ENCODE results near the gene BNC2.

The BNC2 gene

DNA sequence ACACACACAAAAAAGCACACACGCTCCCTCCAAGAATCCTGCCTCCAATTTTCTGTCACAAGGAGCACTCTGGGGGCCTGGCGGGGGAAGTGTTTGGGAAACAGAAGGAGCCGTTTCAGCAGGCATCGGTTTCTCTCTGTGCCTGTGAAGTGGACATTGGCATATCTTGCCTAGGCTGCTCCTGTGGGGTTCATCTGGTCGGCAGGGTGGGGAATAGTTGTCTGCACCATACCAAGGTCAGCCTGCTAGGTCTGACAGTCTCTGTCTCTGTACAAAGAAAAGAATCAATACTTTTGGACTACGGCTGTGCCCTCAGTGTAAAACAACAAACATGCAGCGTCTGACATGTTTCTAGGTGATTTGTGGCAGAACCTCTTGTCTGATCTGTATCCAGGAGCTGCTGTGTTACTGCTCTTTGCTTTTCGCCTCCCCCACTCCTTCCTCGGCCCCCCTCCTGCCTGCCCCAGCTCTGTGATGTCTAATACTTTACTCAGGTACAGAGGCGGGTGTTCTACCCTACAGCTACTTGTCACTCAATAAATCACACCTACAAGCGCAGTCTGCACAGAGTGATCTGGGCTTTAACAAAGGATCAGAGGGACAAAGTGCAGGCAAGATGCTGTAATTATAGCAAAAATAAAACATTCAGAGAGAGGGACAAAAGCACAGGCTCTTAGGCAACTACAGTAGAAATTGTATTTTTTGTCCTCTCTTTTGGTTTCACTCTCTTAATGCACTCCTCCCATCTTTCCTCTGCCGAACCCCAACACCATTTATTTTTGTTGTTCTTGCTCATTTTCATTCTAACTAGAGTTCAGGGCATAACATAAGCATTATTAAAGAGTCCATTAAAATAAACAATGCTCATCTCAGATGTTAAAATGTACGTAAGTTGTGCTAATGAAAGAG is 216.7 kb downstream of the BNC2 start:
- no peak overlapping the region; the same call in 1 of the 2 replicates for H3K4me3 ChIP-seq (ENCODE audit: low read length)
- H3K9ac ChIP-seq (ENCODE audit: low read depth, low read length), result 0 out of 2 replicates have a peak overlapping the region, but pooled peaks have one; percentile 12
- no peaks in the 10 kb centered on the region for H3K36me3 ChIP-seq (ENCODE audit: insufficient read depth, low read length)
- peaks cover 56% of the 10 kb centered on the region for H3K4me1 ChIP-seq (ENCODE audit: insufficient read depth, low read length)
- no peaks in the 10 kb centered on the region for H3K27me3 ChIP-seq (ENCODE audit: insufficient read depth, low read length)
- 79% methylated on average over 13 of the region's 13 CpGs for WGBS
- no peaks in the 10 kb centered on the region for H3K9me3 ChIP-seq (ENCODE audit: insufficient read depth, low read depth, low read length)
- H3K27ac ChIP-seq (ENCODE audit: low read depth, low read length), result peak overlapping the region; percentile 37; the same call in 1 of the 2 replicates

DNA sequence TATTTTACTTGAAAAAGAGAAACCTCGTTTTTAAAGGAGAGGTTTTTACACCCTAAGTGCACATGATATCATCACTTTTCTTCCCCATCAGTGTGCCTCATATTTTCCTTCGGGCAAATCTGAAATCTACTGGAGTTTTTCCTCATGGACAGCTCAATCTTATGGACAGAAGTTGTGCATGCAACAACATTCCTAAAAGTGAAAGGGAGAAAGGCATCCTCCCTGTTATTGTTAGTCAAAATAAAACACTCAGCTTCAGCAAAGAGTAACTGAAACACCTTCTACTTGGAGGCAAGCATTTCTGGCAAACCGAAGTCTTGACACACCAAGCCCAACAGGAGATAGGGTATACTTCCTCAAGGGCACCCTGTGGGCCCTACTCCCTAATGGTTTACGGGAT is 217.9 kb downstream of the BNC2 start:
- Histone ChIP-seq H3K4me1 (ENCODE audit: insufficient read depth, low read length) (peaks cover 56% of the 10 kb centered on the region), H3K4me3 (ENCODE audit: low read length) (no peak overlapping the region), H3K9me3 (ENCODE audit: insufficient read depth, low read depth, low read length) (no peaks in the 10 kb centered on the region), H3K27me3 (ENCODE audit: insufficient read depth, low read length) (no peaks in the 10 kb centered on the region), H3K36me3 (ENCODE audit: insufficient read depth, low read length) (no peaks in the 10 kb centered on the region), H3K27ac (ENCODE audit: low read depth, low read length) (peak overlapping the region; percentile 37; the same call in 1 of the 2 replicates), H3K9ac (ENCODE audit: low read depth, low read length) (no peak overlapping the region)
- 81% methylated on average over 4 of the region's 4 CpGs for WGBS

DNA sequence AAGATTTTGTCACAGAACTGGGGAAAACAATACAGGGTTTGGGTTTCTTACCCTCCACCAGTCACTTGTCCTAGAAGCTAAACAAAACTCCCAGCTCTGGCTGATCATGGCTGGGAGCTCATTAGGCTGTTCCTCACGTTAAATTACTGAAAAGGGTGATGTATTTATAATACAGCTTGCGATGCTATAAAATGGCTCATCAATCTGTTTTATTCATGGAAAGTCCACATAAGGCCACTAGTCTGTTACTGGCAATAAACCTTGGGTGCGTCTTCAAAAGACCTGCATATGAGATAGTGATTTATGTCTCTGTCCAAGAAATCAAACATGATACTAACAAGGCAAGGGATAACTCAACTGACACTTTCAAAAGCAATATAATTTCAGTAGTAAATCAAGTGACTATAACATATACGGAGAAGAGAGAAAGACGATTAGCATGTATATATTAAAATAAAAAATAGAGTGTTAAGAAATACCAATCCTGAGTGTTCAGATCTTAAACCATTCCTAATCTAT is 219.0 kb downstream of the BNC2 start:
- no peaks in the 10 kb centered on the region for H3K36me3 ChIP-seq (ENCODE audit: insufficient read depth, low read length)
- H3K9ac ChIP-seq (ENCODE audit: low read depth, low read length), result no peak overlapping the region
- no peak overlapping the region for H3K4me3 ChIP-seq (ENCODE audit: low read length)
- H3K4me1 ChIP-seq (ENCODE audit: insufficient read depth, low read length), result peaks cover 52% of the 10 kb centered on the region
- no peaks in the 10 kb centered on the region for H3K9me3 ChIP-seq (ENCODE audit: insufficient read depth, low read depth, low read length)
- H3K27ac ChIP-seq (ENCODE audit: low read depth, low read length), result no peak overlapping the region
- 97% methylated on average over 3 of the region's 5 CpGs for WGBS
- H3K27me3 ChIP-seq (ENCODE audit: insufficient read depth, low read length), result no peaks in the 10 kb centered on the region

DNA sequence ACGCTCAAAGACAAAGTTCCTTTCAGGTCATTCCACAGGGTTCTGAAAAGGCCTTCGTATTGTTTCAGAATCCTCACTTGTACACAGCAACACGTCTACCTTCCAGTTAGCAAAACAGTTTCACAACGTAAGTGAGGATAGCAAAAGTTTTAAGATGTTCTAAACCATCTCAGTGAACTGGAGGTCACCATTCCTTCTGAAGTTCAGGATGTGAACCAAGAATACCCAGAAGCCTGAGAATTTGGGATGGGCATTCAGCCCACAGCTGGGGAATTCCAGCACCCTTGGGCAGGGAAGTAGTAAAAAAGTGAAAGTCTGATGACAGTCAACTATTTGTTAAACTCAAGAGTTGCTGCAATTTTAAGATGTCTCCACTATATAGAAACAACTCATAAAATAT is 224.5 kb downstream of the BNC2 start:
- no peak overlapping the region for H3K4me3 ChIP-seq (ENCODE audit: low read length)
- 97% methylated on average over 4 of the region's 4 CpGs for WGBS

DNA sequence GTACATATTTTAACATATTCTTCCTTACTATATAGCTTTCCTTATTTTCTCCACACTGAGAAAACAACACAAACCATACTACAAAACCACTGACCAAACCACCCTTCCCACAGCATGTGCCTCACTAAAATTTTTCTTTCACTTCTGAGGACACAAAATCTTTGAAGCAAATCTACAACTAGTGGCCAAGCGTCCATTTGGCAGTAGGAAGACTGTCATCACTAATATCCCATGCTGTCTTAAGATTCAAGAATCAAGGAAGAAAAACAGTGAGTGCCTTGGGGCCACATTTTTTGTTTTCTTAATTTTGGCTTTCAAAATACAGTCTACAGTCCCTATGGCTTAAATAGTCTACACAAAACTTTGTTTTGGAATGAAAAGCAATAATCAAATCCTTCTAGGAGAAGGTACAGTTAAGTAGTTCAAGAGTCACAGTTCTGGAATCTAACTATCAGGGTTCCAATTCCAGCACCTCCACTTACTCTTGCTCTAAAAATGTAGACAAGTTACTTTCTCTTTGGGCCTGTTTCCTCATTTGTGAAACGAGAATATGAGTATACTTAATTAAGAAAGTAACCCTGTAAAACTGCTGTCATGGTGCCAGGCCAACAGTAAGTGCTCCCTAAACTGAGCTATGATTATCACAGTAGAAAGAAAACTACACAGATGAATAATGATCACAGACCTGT is 227.9 kb downstream of the BNC2 start:
- Histone ChIP-seq H3K9ac (ENCODE audit: low read depth, low read length) (no peak overlapping the region), H3K27me3 (ENCODE audit: insufficient read depth, low read length) (no peaks in the 10 kb centered on the region), H3K4me3 (ENCODE audit: low read length) (no peak overlapping the region), H3K4me1 (ENCODE audit: insufficient read depth, low read length) (peaks cover 14% of the 10 kb centered on the region), H3K9me3 (ENCODE audit: insufficient read depth, low read depth, low read length) (no peaks in the 10 kb centered on the region), H3K27ac (ENCODE audit: low read depth, low read length) (no peak overlapping the region), H3K36me3 (ENCODE audit: insufficient read depth, low read length) (no peaks in the 10 kb centered on the region)
- WGBS, result 92% methylated on average over 1 of the region's 2 CpGs

More for the DNA sequence above, 224.5 kb downstream of the BNC2 start:
- H3K27ac ChIP-seq (ENCODE audit: low read depth, low read length), result no peak overlapping the region
- H3K9me3 ChIP-seq (ENCODE audit: insufficient read depth, low read depth, low read length), result no peaks in the 10 kb centered on the region
- H3K4me1 ChIP-seq (ENCODE audit: insufficient read depth, low read length), result peaks cover 7% of the 10 kb centered on the region; the same call in 1 of the 2 replicates
- H3K27me3 ChIP-seq (ENCODE audit: insufficient read depth, low read length), result no peaks in the 10 kb centered on the region
- no peaks in the 10 kb centered on the region for H3K36me3 ChIP-seq (ENCODE audit: insufficient read depth, low read length)
- no peak overlapping the region for H3K9ac ChIP-seq (ENCODE audit: low read depth, low read length)

DNA sequence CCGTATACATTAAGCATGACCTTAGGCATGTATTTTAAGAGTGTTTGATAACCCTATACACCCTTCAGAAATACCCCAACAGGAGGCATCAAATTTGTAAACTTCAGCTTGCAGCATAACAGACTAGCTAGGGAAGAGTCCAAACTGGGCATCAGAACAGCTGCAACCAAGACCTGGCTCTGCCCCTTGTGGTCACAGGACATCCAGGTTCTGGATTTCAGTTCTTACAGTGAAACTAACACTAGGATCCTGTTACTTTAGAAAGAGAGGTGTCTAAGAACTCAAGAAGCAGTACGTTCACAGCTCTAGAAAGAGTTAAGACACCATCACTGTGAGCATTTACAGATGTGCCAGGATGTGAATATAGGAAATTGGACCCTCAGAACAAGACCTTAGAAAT is 229.8 kb downstream of the BNC2 start:
- H3K4me1 ChIP-seq (ENCODE audit: insufficient read depth, low read length), result peaks cover 21% of the 10 kb centered on the region
- H3K9ac ChIP-seq (ENCODE audit: low read depth, low read length), result no peak overlapping the region
- H3K27ac ChIP-seq (ENCODE audit: low read depth, low read length), result no peak overlapping the region
- H3K27me3 ChIP-seq (ENCODE audit: insufficient read depth, low read length), result no peaks in the 10 kb centered on the region
- no peaks in the 10 kb centered on the region for H3K9me3 ChIP-seq (ENCODE audit: insufficient read depth, low read depth, low read length)
- H3K36me3 ChIP-seq (ENCODE audit: insufficient read depth, low read length), result no peaks in the 10 kb centered on the region
- no peak overlapping the region for H3K4me3 ChIP-seq (ENCODE audit: low read length)
- WGBS, result 73% methylated on average over 2 of the region's 2 CpGs

DNA sequence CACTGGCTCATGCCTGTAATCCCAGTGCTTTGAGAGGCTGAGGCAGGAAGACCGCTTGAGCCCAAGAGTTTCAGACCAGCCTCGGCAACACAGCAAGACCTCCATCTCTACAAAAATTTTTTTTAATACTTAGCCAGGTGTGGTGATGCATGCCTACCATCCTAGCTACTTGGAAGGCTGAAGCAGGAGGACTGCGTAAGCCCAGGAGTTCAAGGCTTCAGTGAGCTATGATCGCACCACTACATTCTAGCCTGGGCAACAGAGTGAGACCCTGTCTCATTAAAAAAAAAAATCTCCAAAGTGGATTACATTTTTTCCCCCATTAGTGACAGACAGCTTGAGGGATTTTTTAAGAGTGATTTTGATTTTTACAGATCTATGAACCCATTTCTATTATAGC is 230.8 kb downstream of the BNC2 start:
- Histone ChIP-seq H3K4me3 (ENCODE audit: low read length) (no peak overlapping the region), H3K4me1 (ENCODE audit: insufficient read depth, low read length) (peaks cover 14% of the 10 kb centered on the region), H3K27ac (ENCODE audit: low read depth, low read length) (no peak overlapping the region), H3K9me3 (ENCODE audit: insufficient read depth, low read depth, low read length) (no peaks in the 10 kb centered on the region), H3K9ac (ENCODE audit: low read depth, low read length) (no peak overlapping the region), H3K36me3 (ENCODE audit: insufficient read depth, low read length) (no peaks in the 10 kb centered on the region), H3K27me3 (ENCODE audit: insufficient read depth, low read length) (no peaks in the 10 kb centered on the region)
- WGBS, result 94% methylated on average over 4 of the region's 4 CpGs

DNA sequence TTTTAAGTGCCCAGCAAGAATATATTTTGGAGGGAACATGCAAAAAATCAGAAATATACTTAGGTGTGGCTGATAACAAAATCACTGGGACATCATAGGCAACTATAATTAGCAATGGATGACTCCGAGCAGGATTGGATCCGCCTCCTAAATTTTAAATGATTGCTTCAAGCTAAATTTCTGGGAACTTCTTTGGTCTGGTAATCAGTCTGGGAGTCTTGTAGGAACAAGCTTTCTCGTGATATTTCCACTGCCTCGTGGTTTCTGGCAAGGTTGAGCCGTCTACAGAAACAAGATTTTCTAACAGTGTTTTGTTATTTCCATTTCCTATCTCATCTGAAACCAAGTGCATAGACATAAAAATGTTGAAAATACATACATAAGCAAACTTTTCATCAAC is 232.6 kb downstream of the BNC2 start:
- H3K9me3 ChIP-seq (ENCODE audit: insufficient read depth, low read depth, low read length), result no peaks in the 10 kb centered on the region
- peaks cover 14% of the 10 kb centered on the region for H3K4me1 ChIP-seq (ENCODE audit: insufficient read depth, low read length)
- 88% methylated on average over 5 of the region's 5 CpGs for WGBS
- H3K36me3 ChIP-seq (ENCODE audit: insufficient read depth, low read length), result no peaks in the 10 kb centered on the region
- H3K27me3 ChIP-seq (ENCODE audit: insufficient read depth, low read length), result no peaks in the 10 kb centered on the region
- no peak overlapping the region for H3K27ac ChIP-seq (ENCODE audit: low read depth, low read length)
- no peak overlapping the region for H3K9ac ChIP-seq (ENCODE audit: low read depth, low read length)
- no peak overlapping the region for H3K4me3 ChIP-seq (ENCODE audit: low read length)

DNA sequence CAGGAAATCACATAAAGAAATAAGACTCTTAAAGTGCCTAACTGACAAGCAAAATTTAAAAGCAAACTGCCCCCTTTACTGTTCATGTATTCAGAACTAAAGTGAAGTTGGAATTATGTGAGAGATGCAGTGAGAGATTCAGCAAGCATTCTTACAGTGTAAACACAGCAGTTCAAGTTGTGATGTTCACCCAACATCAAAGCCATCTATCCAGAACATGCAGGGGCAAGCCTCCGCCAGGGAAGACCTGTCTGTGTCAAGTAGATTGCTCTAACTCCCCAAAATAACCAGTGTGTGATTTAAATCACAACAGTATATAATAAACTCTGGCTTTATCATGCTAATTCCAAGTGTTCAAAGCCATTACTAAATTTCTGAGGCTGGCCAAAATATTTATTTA is 233.3 kb downstream of the BNC2 start:
- peaks cover 14% of the 10 kb centered on the region for H3K4me1 ChIP-seq (ENCODE audit: insufficient read depth, low read length)
- no peaks in the 10 kb centered on the region for H3K27me3 ChIP-seq (ENCODE audit: insufficient read depth, low read length)
- H3K9ac ChIP-seq (ENCODE audit: low read depth, low read length), result no peak overlapping the region
- no peaks in the 10 kb centered on the region for H3K9me3 ChIP-seq (ENCODE audit: insufficient read depth, low read depth, low read length)
- H3K4me3 ChIP-seq (ENCODE audit: low read length), result no peak overlapping the region
- WGBS, result 85% methylated on average over 1 of the region's 1 CpG
- no peaks in the 10 kb centered on the region for H3K36me3 ChIP-seq (ENCODE audit: insufficient read depth, low read length)
- no peak overlapping the region for H3K27ac ChIP-seq (ENCODE audit: low read depth, low read length)

DNA sequence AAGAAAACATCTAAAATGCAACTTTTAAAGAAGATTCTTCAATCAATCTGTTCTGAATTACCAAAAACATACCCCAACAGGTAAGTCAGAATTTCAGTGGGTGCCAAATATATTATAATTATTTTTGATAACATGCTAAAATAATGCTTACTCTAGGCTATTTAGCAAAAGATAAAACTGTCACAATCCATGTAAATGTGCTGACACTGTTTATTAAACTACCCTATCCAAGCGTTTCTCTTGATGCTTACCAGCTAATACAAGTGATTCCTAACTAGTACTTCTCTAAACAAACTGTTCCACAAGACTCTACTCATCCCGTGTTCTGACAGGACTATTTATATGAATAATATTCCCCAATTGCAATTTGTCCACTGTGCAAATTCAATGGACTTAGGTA is 236.7 kb downstream of the BNC2 start:
- no peak overlapping the region for H3K9ac ChIP-seq (ENCODE audit: low read depth, low read length)
- no peak overlapping the region for H3K27ac ChIP-seq (ENCODE audit: low read depth, low read length)
- no peaks in the 10 kb centered on the region for H3K36me3 ChIP-seq (ENCODE audit: insufficient read depth, low read length)
- no peaks in the 10 kb centered on the region for H3K27me3 ChIP-seq (ENCODE audit: insufficient read depth, low read length)
- 94% methylated on average over 2 of the region's 2 CpGs for WGBS
- no peaks in the 10 kb centered on the region for H3K9me3 ChIP-seq (ENCODE audit: insufficient read depth, low read depth, low read length)
- H3K4me1 ChIP-seq (ENCODE audit: insufficient read depth, low read length), result peaks cover 11% of the 10 kb centered on the region
- H3K4me3 ChIP-seq (ENCODE audit: low read length), result no peak overlapping the region

DNA sequence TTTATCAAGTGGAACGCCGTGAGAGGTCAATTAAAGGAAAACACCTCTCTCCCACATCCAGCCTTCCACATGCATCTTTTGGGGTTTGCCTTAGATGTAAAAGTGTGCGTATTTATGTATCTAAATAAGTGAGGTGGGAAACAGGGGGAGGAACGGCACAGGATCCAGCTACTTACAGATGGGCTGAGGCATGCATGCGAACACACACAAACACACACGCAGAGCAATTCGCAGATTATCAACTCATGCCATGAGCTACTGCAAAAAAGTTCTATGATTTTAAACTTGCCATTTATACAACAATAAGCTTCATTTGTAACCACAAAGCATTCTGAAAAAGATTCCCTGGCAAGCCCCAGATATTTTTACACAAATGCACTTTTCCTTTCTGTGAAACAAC is 242.1 kb downstream of the BNC2 start:
- no peaks in the 10 kb centered on the region for H3K9me3 ChIP-seq (ENCODE audit: insufficient read depth, low read depth, low read length)
- H3K27ac ChIP-seq (ENCODE audit: low read depth, low read length), result no peak overlapping the region
- H3K36me3 ChIP-seq (ENCODE audit: insufficient read depth, low read length), result no peaks in the 10 kb centered on the region
- H3K9ac ChIP-seq (ENCODE audit: low read depth, low read length), result no peak overlapping the region
- 90% methylated on average over 6 of the region's 7 CpGs for WGBS
- H3K27me3 ChIP-seq (ENCODE audit: insufficient read depth, low read length), result no peaks in the 10 kb centered on the region
- H3K4me3 ChIP-seq (ENCODE audit: low read length), result no peak overlapping the region
- H3K4me1 ChIP-seq (ENCODE audit: insufficient read depth, low read length), result peaks cover 50% of the 10 kb centered on the region

Data from HUES64 (cell line).